HCT116 (cell line): Measurements from ENCODE around the gene IMMP2L. TPM values are rescaled to one million over a fixed set of nuclear protein-coding genes. Genes with fewer than 3 reads are reported as not detected.

ENCODE experiments used
- ATAC-seq: fragments of 200-7000 bp; cut with Tn5 transposase; 2 replicates; pipeline ENCODE4 v1.9.1; 2020; ENCODE audit warnings: mild to moderate bottlenecking, moderate library complexity
- BruUV-seq: library from RNA; stranded (reverse); fragments of 400-500 nt; replicated peaks from 2 replicates; lab custom pipeline; 2021; lab: Mats Ljungman, UMichigan
- CTCF ChIA-PET: fragments of 300-600 bp; sonication (Branson Sonifier 250); formaldehyde crosslinking; loops from one replicate; lab custom pipeline; 2021; ENCODE audit warnings: antibody characterized with exemption; lab: Charles Lee
- POLR2A ChIA-PET: fragments of 300-600, 350-600 bp; sonication (Branson Sonifier 250); formaldehyde crosslinking; loops from one replicate; lab custom pipeline; 2021; ENCODE audit warnings: antibody characterized with exemption; lab: Charles Lee
- RAD21 ChIA-PET, 2 experiments: fragments of 300-600 bp; sonication (Branson Sonifier 250); formaldehyde crosslinking; loops; one replicate each; lab custom pipeline; 2023; ENCODE audit warnings: low total read pairs in 2 of 2; ENCODE audit not compliant: uncharacterized antibody in 2 of 2, unreplicated experiment in 2 of 2, low non-redundant PET in 1 of 2; lab: Charles Lee
- DNase-seq: peaks from one replicate; pipeline ENCODE4 v3.0.0-alpha.2; 2010; ENCODE audit warnings: low read depth, low spot score
- H2AFZ ChIP-seq: fragments of 200-600 bp; shearing (Covaris generic), sonication (generic); 2 replicates; pipeline ENCODE4 v1.6.1; 2017; ENCODE audit warnings: low read depth, mixed run types, mixed read lengths, antibody characterized with exemption, low read length; ENCODE audit not compliant: poor library complexity, severe bottlenecking
- H3K27ac ChIP-seq: 2 replicates; pipeline ENCODE4 v1.5.1; 2012; ENCODE audit warnings: low read depth, low read length
- H3K27me3 ChIP-seq: fragments of 200-600 bp; sonication (generic); 2 replicates; pipeline ENCODE4 v1.6.1; 2016; ENCODE audit warnings: mixed run types, low read length, mixed read lengths; ENCODE audit not compliant: insufficient read depth
- H3K36me3 ChIP-seq, 2 experiments: fragments of 200-500 bp in 1 of 2; fragments of 200-600 bp in 1 of 2; sonication (Bioruptor generic) in 1 of 2; sonication (generic) in 1 of 2; 2 replicates each; pipeline versions ENCODE4 v1.5.1 to v1.6.1; 2014 to 2016; ENCODE audit warnings: low read length in 2 of 2, inconsistent platforms in 1 of 2, mixed read lengths in 1 of 2, mixed run types in 1 of 2; ENCODE audit not compliant: insufficient read depth in 2 of 2, control insufficient read depth in 1 of 2
- H3K4me1 ChIP-seq, 2 experiments: fragments of 200-600 bp in 1 of 2; sonication (generic) in 1 of 2; 2 replicates each; pipeline versions ENCODE4 v1.5.1 to v1.6.1; 2012 to 2017; ENCODE audit warnings: low read length in 2 of 2, inconsistent platforms in 1 of 2, mild to moderate bottlenecking in 1 of 2, mixed read lengths in 1 of 2, mixed run types in 1 of 2, moderate library complexity in 1 of 2; ENCODE audit not compliant: insufficient read depth in 2 of 2, control insufficient read depth in 1 of 2
- H3K4me2 ChIP-seq: fragments of 200-600 bp; sonication (generic); 2 replicates; pipeline ENCODE4 v1.6.1; 2017; ENCODE audit warnings: mixed run types, low read length, mixed read lengths
- H3K4me3 ChIP-seq, 2 experiments: fragments of 200-600 bp in 1 of 2; sonication (generic) in 1 of 2; replicated peaks in 1 of 2; 2 replicates each; pipeline ENCODE4 v1.5.1; 2011 to 2016; ENCODE audit warnings: low read length in 2 of 2, control low read depth in 1 of 2, low read depth in 1 of 2, mild to moderate bottlenecking in 1 of 2, mixed read lengths in 1 of 2, mixed run types in 1 of 2
- H3K79me2 ChIP-seq: fragments of 200-600 bp; sonication (generic); 2 replicates; pipeline ENCODE4 v1.6.1; 2017; ENCODE audit warnings: mild to moderate bottlenecking, mixed run types, low read length, moderate library complexity, mixed read lengths; ENCODE audit not compliant: insufficient read depth
- H3K9ac ChIP-seq: fragments of 200-600 bp; sonication (generic); 2 replicates; pipeline ENCODE4 v1.6.1; 2016; ENCODE audit warnings: low read length, mixed read lengths
- H3K9me2 ChIP-seq: fragments of 200-600 bp; sonication (generic), shearing (Covaris generic); 2 replicates; pipeline ENCODE4 v1.6.1; 2017; ENCODE audit warnings: mixed run types, mild to moderate bottlenecking, moderate library complexity; ENCODE audit not compliant: insufficient read depth
- H3K9me3 ChIP-seq, 2 experiments: fragments of 200-500 bp in 1 of 2; fragments of 200-600 bp in 1 of 2; sonication (Bioruptor generic) in 1 of 2; sonication (generic) in 1 of 2; 2 replicates each; pipeline ENCODE4 v1.6.1; 2014 to 2017; ENCODE audit warnings: low read length in 2 of 2, mixed read lengths in 2 of 2, inconsistent platforms in 1 of 2, low read depth in 1 of 2, mild to moderate bottlenecking in 1 of 2, mixed run types in 1 of 2, moderate library complexity in 1 of 2; ENCODE audit not compliant: control insufficient read depth in 1 of 2, insufficient read depth in 1 of 2
- H4K20me1 ChIP-seq: fragments of 200-600 bp; sonication (generic), shearing (Covaris generic); 2 replicates; pipeline ENCODE4 v1.6.1; 2017; ENCODE audit warnings: mixed run types, mild to moderate bottlenecking, moderate library complexity; ENCODE audit not compliant: insufficient read depth
- CBX3 ChIP-seq: IDR thresholded peaks from 2 replicates; pipeline ENCODE4 v1.6.1; 2012; ENCODE audit warnings: low read depth
- CEBPB ChIP-seq: IDR thresholded peaks from 2 replicates; pipeline ENCODE4 v1.6.1; 2012; ENCODE audit warnings: low read depth
- EGR1 ChIP-seq: IDR thresholded peaks from 2 replicates; pipeline ENCODE4 v1.6.1; 2012; ENCODE audit warnings: low read depth
- ELF1 ChIP-seq: IDR thresholded peaks from 2 replicates; pipeline ENCODE4 v1.6.1; 2012; ENCODE audit warnings: low read depth, borderline replicate concordance
- EZH2phosphoT487 ChIP-seq: fragments of 200-600 bp; IDR thresholded peaks from 2 replicates; pipeline ENCODE4 v1.6.1; 2018; ENCODE audit warnings: antibody characterized with exemption, borderline replicate concordance
- FOSL1 ChIP-seq: IDR thresholded peaks from 2 replicates; pipeline ENCODE4 v1.6.1; 2012; ENCODE audit warnings: low read depth
- POLR2AphosphoS5 ChIP-seq: IDR thresholded peaks from 2 replicates; pipeline ENCODE4 v1.6.1; 2011; ENCODE audit warnings: mild to moderate bottlenecking, low read depth, low read length, moderate library complexity
- RAD21 ChIP-seq: IDR thresholded peaks from 2 replicates; pipeline ENCODE4 v1.6.1; 2012; ENCODE audit warnings: low read depth, mild to moderate bottlenecking
- SIN3A ChIP-seq: IDR thresholded peaks from 2 replicates; pipeline ENCODE4 v1.6.1; 2012; ENCODE audit warnings: low read depth
- SP1 ChIP-seq: IDR thresholded peaks from 2 replicates; pipeline ENCODE4 v1.6.1; 2012; ENCODE audit warnings: low read depth
- YY1 ChIP-seq: IDR thresholded peaks from 2 replicates; pipeline ENCODE4 v1.6.1; 2011; ENCODE audit warnings: low read length, low read depth, moderate library complexity, mild to moderate bottlenecking; ENCODE audit not compliant: insufficient replicate concordance; ENCODE audit errors: extremely low read depth
- ZFX ChIP-seq: fragments of 450-650 bp; IDR thresholded peaks from 2 replicates; pipeline ENCODE4 v1.6.1; 2017
- ZNF274 ChIP-seq: fragments of 200-500 bp; sonication (Bioruptor generic); IDR thresholded peaks from 2 replicates; pipeline ENCODE4 v1.6.1; 2014; ENCODE audit warnings: mild to moderate bottlenecking, low read depth, low read length, inconsistent platforms
- intact Hi-C: fragments of 100-400 bp; cut with micrococcal nuclease; formaldehyde crosslinking; loops from 2 replicates; pipeline ENCODE4 v1.10.0; 2022
- total RNA-seq: library from RNA; stranded (reverse); gene quantifications from one replicate; pipeline ENCODE4 v1.2.1, GENCODE V29; 2021; ENCODE audit not compliant: unreplicated experiment
- TF ChIP-seq, protein P1 (sequence below): IDR thresholded peaks from 2 replicates; pipeline ENCODE4 v1.6.1; 2012
- TF ChIP-seq, protein P2 (sequence below): IDR thresholded peaks from 2 replicates; pipeline ENCODE4 v1.6.1; 2011; ENCODE audit warnings: mild to moderate bottlenecking, low read length, moderate library complexity; ENCODE audit not compliant: insufficient replicate concordance; ENCODE audit errors: extremely low read depth
- TF ChIP-seq, protein P3 (sequence below): IDR thresholded peaks from 2 replicates; pipeline ENCODE4 v1.6.1; 2012; ENCODE audit warnings: low read depth
- TF ChIP-seq, protein P4 (sequence below), 3 experiments: fragments of 200-600 bp in 1 of 3; sonication (generic) in 1 of 3; IDR thresholded peaks in 2 of 3; conservative IDR thresholded peaks in 1 of 3; 2 replicates each; pipeline ENCODE4 v1.5.1; 2012 to 2017; ENCODE audit warnings: low read depth in 2 of 3, low read length in 2 of 3, antibody characterized with exemption in 1 of 3, borderline replicate concordance in 1 of 3, control low read depth in 1 of 3, mild to moderate bottlenecking in 1 of 3, mixed read lengths in 1 of 3, mixed run types in 1 of 3, moderate library complexity in 1 of 3; ENCODE audit not compliant: insufficient read depth in 1 of 3
- TF ChIP-seq, protein P5 (sequence below): IDR thresholded peaks from 2 replicates; pipeline ENCODE4 v1.6.1; 2012

Gene IMMP2L
- total RNA-seq, 1 experiment from 2014 or later = 21.1 TPM

DNA sequence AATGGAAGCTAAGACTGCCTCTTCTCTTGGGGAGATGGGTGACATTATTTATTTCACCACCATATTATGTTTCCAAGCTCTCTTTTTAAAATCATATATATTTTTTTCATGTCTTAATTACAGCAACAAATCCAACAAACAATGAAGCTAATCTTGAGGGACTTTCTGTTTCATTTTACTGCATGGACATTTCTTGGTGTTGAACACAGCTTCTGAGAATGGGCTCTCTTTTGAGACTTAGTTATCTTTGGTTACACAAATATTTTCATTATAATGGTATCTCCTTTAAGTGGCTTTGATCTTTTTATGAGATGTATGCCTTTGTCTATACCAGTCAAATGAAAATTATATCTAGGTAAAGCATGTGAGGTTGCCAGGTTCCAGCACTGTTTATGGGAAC is 681.3 kb downstream of the IMMP2L start:
- Histone ChIP-seq H3K9ac (no peak overlapping the region), H3K4me1 (no peaks in the 10 kb centered on the region), H3K36me3 (no peaks in the 10 kb centered on the region), H3K27ac (no peak overlapping the region), H2AFZ (no peak overlapping the region), H3K27me3 (no peaks in the 10 kb centered on the region), H3K79me2 (no peaks in the 10 kb centered on the region), H4K20me1 (no peaks in the 10 kb centered on the region), H3K4me2 (no peak overlapping the region), H3K4me3 (no peak overlapping the region), H3K9me3 (no peaks in the 10 kb centered on the region), H3K9me2 (no peaks in the 10 kb centered on the region)
- ATAC-seq = no peak
- ChIA-PET POLR2A (no interaction called here), CTCF (no interaction called here), RAD21 (no interaction called here)
- BruUV-seq = no TSS peak
- no peak for TF ChIP-seq YY1
- TF ChIP-seq CEBPB = no peak
- no peak for TF ChIP-seq SIN3A
- TF ChIP-seq, protein P1, sequence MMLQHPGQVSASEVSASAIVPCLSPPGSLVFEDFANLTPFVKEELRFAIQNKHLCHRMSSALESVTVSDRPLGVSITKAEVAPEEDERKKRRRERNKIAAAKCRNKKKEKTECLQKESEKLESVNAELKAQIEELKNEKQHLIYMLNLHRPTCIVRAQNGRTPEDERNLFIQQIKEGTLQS = no peak
- TF ChIP-seq, protein P2, sequence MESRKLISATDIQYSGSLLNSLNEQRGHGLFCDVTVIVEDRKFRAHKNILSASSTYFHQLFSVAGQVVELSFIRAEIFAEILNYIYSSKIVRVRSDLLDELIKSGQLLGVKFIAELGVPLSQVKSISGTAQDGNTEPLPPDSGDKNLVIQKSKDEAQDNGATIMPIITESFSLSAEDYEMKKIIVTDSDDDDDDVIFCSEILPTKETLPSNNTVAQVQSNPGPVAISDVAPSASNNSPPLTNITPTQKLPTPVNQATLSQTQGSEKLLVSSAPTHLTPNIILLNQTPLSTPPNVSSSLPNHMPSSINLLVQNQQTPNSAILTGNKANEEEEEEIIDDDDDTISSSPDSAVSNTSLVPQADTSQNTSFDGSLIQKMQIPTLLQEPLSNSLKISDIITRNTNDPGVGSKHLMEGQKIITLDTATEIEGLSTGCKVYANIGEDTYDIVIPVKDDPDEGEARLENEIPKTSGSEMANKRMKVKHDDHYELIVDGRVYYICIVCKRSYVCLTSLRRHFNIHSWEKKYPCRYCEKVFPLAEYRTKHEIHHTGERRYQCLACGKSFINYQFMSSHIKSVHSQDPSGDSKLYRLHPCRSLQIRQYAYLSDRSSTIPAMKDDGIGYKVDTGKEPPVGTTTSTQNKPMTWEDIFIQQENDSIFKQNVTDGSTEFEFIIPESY = no peak
- TF ChIP-seq CBX3 = no peak
- TF ChIP-seq SP1 = no peak
- no peak for TF ChIP-seq RAD21
- TF ChIP-seq ZNF274 = no peak
- TF ChIP-seq, protein P3, sequence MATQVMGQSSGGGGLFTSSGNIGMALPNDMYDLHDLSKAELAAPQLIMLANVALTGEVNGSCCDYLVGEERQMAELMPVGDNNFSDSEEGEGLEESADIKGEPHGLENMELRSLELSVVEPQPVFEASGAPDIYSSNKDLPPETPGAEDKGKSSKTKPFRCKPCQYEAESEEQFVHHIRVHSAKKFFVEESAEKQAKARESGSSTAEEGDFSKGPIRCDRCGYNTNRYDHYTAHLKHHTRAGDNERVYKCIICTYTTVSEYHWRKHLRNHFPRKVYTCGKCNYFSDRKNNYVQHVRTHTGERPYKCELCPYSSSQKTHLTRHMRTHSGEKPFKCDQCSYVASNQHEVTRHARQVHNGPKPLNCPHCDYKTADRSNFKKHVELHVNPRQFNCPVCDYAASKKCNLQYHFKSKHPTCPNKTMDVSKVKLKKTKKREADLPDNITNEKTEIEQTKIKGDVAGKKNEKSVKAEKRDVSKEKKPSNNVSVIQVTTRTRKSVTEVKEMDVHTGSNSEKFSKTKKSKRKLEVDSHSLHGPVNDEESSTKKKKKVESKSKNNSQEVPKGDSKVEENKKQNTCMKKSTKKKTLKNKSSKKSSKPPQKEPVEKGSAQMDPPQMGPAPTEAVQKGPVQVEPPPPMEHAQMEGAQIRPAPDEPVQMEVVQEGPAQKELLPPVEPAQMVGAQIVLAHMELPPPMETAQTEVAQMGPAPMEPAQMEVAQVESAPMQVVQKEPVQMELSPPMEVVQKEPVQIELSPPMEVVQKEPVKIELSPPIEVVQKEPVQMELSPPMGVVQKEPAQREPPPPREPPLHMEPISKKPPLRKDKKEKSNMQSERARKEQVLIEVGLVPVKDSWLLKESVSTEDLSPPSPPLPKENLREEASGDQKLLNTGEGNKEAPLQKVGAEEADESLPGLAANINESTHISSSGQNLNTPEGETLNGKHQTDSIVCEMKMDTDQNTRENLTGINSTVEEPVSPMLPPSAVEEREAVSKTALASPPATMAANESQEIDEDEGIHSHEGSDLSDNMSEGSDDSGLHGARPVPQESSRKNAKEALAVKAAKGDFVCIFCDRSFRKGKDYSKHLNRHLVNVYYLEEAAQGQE = no peak
- no peak for TF ChIP-seq ZFX
- no peak for TF ChIP-seq POLR2AphosphoS5
- no peak for TF ChIP-seq ELF1
- TF ChIP-seq, protein P4, sequence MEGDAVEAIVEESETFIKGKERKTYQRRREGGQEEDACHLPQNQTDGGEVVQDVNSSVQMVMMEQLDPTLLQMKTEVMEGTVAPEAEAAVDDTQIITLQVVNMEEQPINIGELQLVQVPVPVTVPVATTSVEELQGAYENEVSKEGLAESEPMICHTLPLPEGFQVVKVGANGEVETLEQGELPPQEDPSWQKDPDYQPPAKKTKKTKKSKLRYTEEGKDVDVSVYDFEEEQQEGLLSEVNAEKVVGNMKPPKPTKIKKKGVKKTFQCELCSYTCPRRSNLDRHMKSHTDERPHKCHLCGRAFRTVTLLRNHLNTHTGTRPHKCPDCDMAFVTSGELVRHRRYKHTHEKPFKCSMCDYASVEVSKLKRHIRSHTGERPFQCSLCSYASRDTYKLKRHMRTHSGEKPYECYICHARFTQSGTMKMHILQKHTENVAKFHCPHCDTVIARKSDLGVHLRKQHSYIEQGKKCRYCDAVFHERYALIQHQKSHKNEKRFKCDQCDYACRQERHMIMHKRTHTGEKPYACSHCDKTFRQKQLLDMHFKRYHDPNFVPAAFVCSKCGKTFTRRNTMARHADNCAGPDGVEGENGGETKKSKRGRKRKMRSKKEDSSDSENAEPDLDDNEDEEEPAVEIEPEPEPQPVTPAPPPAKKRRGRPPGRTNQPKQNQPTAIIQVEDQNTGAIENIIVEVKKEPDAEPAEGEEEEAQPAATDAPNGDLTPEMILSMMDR (IDR thresholded peaks at IDR 0.05 in 2 of 3, conservative IDR thresholded peaks at IDR 0.05 in 1 of 3; ENCODE audit: borderline replicate concordance in 1 of 3, insufficient read depth in 1 of 3, low read depth in 2 of 3, low read length in 2 of 3) = no peak
- TF ChIP-seq EGR1 = no peak
- TF ChIP-seq FOSL1 = no peak
- TF ChIP-seq, protein P5, sequence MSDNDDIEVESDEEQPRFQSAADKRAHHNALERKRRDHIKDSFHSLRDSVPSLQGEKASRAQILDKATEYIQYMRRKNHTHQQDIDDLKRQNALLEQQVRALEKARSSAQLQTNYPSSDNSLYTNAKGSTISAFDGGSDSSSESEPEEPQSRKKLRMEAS = no peak
- TF ChIP-seq EZH2phosphoT487 = no peak
- intact Hi-C loops = no loop called here
- DNase-seq = no peak
